ENCODE measurements around the gene SPRR2F.

The SPRR2F gene, protein sequence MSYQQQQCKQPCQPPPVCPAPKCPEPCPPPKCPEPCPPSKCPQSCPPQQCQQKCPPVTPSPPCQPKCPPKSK

DNA sequence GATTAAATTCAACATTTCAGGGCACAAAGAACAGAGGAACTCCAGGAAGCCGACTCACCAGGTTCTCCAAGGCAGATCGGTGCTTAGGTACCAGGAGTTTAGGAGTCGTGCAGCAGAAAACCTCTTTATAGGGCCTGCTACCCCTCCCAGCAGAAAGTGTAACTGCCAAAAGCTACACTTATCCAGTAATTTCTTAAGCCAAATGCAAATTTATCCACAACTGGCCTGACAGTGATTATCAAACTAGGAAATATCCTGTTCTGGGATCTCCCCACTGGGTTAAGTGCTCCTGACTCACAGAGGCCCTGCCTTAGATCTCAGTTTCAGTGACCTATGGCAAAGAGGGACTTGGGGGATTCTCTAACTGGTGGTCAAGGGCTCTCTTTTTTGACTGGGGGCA lies at the start of gene SPRR2F:
SPRR2F (minus strand) TSS at position 101 of the 400 bp plus-strand sequence. CDS start 783 bp downstream, outside the sequence.
- TF ChIP-seq, protein P1, sequence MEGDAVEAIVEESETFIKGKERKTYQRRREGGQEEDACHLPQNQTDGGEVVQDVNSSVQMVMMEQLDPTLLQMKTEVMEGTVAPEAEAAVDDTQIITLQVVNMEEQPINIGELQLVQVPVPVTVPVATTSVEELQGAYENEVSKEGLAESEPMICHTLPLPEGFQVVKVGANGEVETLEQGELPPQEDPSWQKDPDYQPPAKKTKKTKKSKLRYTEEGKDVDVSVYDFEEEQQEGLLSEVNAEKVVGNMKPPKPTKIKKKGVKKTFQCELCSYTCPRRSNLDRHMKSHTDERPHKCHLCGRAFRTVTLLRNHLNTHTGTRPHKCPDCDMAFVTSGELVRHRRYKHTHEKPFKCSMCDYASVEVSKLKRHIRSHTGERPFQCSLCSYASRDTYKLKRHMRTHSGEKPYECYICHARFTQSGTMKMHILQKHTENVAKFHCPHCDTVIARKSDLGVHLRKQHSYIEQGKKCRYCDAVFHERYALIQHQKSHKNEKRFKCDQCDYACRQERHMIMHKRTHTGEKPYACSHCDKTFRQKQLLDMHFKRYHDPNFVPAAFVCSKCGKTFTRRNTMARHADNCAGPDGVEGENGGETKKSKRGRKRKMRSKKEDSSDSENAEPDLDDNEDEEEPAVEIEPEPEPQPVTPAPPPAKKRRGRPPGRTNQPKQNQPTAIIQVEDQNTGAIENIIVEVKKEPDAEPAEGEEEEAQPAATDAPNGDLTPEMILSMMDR (IDR thresholded peaks at IDR 0.05; ENCODE audit: low read depth, low read length, missing control alignments): no peak
- H3K4me3 ChIP-seq (ENCODE audit: low read depth, low read length): no peak within 1 kb of the TSS
- no peak for DNase-seq (ENCODE audit: low read depth)
- in situ Hi-C loops (cut with HindIII; ENCODE audit: low sequenced_read_pairs): no loop called here

DNA sequence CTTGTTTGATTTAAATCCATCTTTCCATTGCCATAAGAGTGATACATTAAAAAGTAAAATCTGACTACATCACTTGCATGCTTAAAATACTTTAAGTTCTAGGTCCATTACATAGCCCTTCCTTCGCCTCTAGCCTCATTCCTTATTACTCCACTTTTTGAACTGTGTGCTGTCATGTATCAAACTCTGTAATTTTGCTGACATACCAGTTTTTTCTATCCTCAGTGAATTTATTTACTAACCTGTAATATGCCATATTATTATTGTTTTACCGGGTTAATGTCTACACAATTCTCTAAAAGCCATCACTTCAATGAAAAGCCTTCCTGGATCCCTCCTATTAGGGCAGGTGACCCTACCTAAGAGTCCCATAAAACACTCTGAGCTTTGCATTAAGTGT lies 42.2 kb upstream of the SPRR2F start:
- TF ChIP-seq, protein P1 (IDR thresholded peaks at IDR 0.05; ENCODE audit: low read depth, low read length, missing control alignments): no peak
- in situ Hi-C loops (cut with HindIII; ENCODE audit: low sequenced_read_pairs): no loop called here
- no peak overlapping the region for H3K4me3 ChIP-seq (ENCODE audit: low read depth, low read length)
- no peak for DNase-seq (ENCODE audit: low read depth)

DNA sequence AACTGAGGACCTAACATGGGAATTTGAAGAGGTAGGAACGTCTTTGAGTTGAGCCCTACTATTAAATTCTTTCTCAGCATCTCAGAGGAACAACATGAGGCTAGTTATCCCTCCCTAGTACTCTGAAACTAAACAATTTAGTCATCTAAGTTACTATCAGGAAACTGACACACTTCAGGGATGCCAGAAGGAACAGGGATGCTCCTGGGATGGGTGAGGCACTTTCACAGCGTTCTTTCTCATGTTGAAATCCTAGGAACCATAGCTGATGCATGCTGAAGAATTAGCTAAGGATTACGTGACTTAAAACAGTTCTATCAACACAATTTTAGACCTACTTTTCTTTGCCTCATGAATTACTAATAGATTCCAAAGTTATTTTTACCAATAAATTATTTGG lies 39.2 kb upstream of the SPRR2F start:
- H3K4me3 ChIP-seq (ENCODE audit: low read depth, low read length): no peak overlapping the region
- in situ Hi-C loops (cut with HindIII; ENCODE audit: low sequenced_read_pairs): no loop called here
- no peak for DNase-seq (ENCODE audit: low read depth)
- TF ChIP-seq, protein P1 (IDR thresholded peaks at IDR 0.05; ENCODE audit: low read depth, low read length, missing control alignments): no peak

DNA sequence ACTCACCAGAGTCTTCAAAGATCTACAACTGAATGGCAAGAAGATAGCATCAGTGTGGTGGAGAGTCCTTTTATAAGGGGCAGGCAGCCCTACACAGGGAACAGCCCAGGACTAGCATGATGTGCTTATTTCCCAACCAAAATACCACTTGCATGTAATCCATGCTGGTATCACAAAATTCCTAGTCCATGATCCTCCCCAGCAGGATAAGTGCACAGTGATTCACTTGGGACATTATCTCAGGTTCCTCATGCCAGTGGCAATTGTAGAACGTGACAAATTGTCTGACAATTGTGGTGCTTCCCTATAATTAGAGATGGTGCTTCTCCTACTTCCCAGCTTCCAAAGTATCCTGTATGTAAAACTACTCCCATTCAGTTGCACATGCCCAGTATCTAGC lies 37.5 kb upstream of the SPRR2F start, which contains the start of gene SPRR2G:
SPRR2G (minus strand) TSS at position 45 of the 400 bp plus-strand sequence. CDS start 780 bp downstream, outside the sequence.
- no peak within 1 kb of the TSS for H3K4me3 ChIP-seq (ENCODE audit: low read depth, low read length)
- in situ Hi-C loops (cut with HindIII; ENCODE audit: low sequenced_read_pairs): no loop called here
- TF ChIP-seq, protein P1 (IDR thresholded peaks at IDR 0.05; ENCODE audit: low read depth, low read length, missing control alignments): no peak
- no peak for DNase-seq (ENCODE audit: low read depth)

DNA sequence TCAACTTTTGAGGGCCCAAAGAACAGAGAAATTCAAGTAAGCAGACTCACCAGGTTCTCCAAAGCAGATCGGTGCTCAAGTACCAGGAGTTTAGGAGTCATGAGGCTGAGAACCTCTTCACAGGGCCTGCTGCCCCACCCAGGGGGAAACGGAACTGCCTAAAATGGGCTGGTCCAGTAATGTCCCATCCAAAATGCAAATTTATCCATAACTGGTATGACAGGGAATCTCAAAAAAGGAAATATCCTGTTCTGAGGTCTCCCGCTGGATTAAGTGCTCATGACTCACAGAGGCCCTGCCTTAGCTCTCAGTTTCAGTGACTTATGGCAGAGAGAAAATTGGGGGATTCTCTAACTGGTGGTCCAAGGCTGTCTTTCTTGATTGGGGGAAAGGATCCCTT lies 28.1 kb upstream of the SPRR2F start:
- TF ChIP-seq, protein P1 (IDR thresholded peaks at IDR 0.05; ENCODE audit: low read depth, low read length, missing control alignments): no peak
- no peak overlapping the region for H3K4me3 ChIP-seq (ENCODE audit: low read depth, low read length)
- DNase-seq (ENCODE audit: low read depth): no peak
- in situ Hi-C loops (cut with HindIII; ENCODE audit: low sequenced_read_pairs): no loop called here

DNA sequence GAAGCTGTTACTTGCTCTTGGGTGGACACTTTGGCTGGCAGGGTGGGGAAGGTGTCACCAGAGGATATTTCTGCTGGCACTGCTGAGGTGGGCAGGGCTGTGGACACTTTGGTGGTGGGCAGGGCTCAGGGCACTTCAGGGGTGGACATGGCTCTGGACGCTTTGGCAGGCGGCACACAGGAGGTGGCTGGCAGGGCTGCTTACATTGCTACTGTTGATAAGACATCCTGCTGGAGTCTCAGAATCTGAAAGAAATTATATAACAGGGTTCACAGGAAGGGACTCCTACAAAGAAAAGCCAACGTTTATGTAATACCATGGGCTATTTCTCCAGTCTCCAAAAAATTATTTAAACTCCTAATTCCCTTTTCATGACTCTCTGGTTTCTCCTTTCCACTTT lies 27.2 kb upstream of the SPRR2F start:
- DNase-seq (ENCODE audit: low read depth): no peak
- no peak overlapping the region for H3K4me3 ChIP-seq (ENCODE audit: low read depth, low read length)
- in situ Hi-C loops (cut with HindIII; ENCODE audit: low sequenced_read_pairs): no loop called here
- TF ChIP-seq, protein P1 (IDR thresholded peaks at IDR 0.05; ENCODE audit: low read depth, low read length, missing control alignments): no peak

Measured in astrocyte of the cerebellum (primary cell).